Neural cell (in vitro differentiated cells): ENCODE data around the gene SLCO3A1. TPM values are rescaled to one million over a fixed set of nuclear protein-coding genes. Genes with fewer than 3 reads are reported as not detected.

Experiments used
- H2AFZ ChIP-seq: fragments of 200-600, 300-800 bp; sonication (generic), shearing (Covaris generic); 2 replicates; pipeline ENCODE4 v1.6.0; 2014; ENCODE audit warnings: low read depth, mild to moderate bottlenecking, antibody characterized with exemption, low read length, moderate library complexity
- H3F3A ChIP-seq: fragments of 200-600 bp; shearing (Covaris generic); 2 replicates; pipeline ENCODE4 v1.6.1; 2016; ENCODE audit warnings: mild to moderate bottlenecking, moderate library complexity, mixed read lengths, antibody characterized with exemption, low read length; ENCODE audit not compliant: insufficient read depth, poor library complexity, severe bottlenecking
- H3K27ac ChIP-seq: fragments of 200-600, 300-800 bp; sonication (generic), shearing (Covaris generic); 2 replicates; pipeline ENCODE4 v1.5.1; 2014; ENCODE audit warnings: mild to moderate bottlenecking, low read length, moderate library complexity
- H3K27me3 ChIP-seq: fragments of 300-800, 200-600 bp; sonication (generic), shearing (Covaris generic); 2 replicates; pipeline ENCODE4 v1.6.0; 2014; ENCODE audit warnings: mild to moderate bottlenecking, low read depth, low read length, moderate library complexity; ENCODE audit not compliant: insufficient read depth
- H3K36me3 ChIP-seq: fragments of 300-800, 200-600 bp; sonication (generic), shearing (Covaris generic); 2 replicates; pipeline ENCODE4 v1.5.1; 2014; ENCODE audit warnings: mild to moderate bottlenecking, antibody characterized with exemption, low read length, moderate library complexity; ENCODE audit not compliant: insufficient read depth
- H3K4me2 ChIP-seq: fragments of 300-800, 200-600 bp; sonication (generic), shearing (Covaris generic); 2 replicates; pipeline ENCODE4 v1.6.0; 2014; ENCODE audit warnings: mild to moderate bottlenecking, low read length
- H3K4me3 ChIP-seq: fragments of 300-800, 200-600 bp; sonication (generic), shearing (Covaris generic); 2 replicates; pipeline ENCODE4 v1.5.1; 2014; ENCODE audit warnings: mild to moderate bottlenecking, low read length, moderate library complexity
- H3K79me2 ChIP-seq: fragments of 200-600 bp; shearing (Covaris generic); replicated peaks from 2 replicates; pipeline ENCODE4 v1.6.0; 2014; ENCODE audit warnings: mild to moderate bottlenecking, low read length, moderate library complexity; ENCODE audit not compliant: insufficient read depth
- H3K9ac ChIP-seq: fragments of 300-800, 200-600 bp; sonication (generic), shearing (Covaris generic); 2 replicates; pipeline ENCODE4 v1.6.1; 2016; ENCODE audit warnings: mild to moderate bottlenecking, low read length, mixed read lengths
- H3K9me2 ChIP-seq: fragments of 200-600 bp; shearing (Covaris generic); 2 replicates; pipeline ENCODE4 v1.6.1; 2016; ENCODE audit warnings: mild to moderate bottlenecking, low read length, mixed read lengths; ENCODE audit not compliant: insufficient read depth
- H3K9me3 ChIP-seq: fragments of 200-600, 300-800 bp; sonication (generic), shearing (Covaris generic); 2 replicates; pipeline ENCODE4 v1.6.1; 2016; ENCODE audit warnings: mild to moderate bottlenecking, mixed run types, low read length, moderate library complexity, mixed read lengths
- H4K20me1 ChIP-seq: fragments of 200-600 bp; shearing (Covaris generic); 2 replicates; pipeline ENCODE4 v1.6.1; 2016; ENCODE audit warnings: mild to moderate bottlenecking, mixed run types; ENCODE audit not compliant: insufficient read depth
- EP300 ChIP-seq: fragments of 450-650 bp; conservative IDR thresholded peaks from 2 replicates; pipeline ENCODE4 v1.6.1; 2014; ENCODE audit warnings: antibody characterized with exemption, mild to moderate bottlenecking, moderate library complexity; ENCODE audit not compliant: poor library complexity, severe bottlenecking
- MXI1 ChIP-seq: fragments of 450-650 bp; conservative IDR thresholded peaks from 2 replicates; pipeline ENCODE4 v1.6.1; 2014; ENCODE audit warnings: antibody characterized with exemption, mild to moderate bottlenecking; ENCODE audit not compliant: poor library complexity, severe bottlenecking
- RAD21 ChIP-seq: fragments of 450-650 bp; conservative IDR thresholded peaks from 2 replicates; pipeline ENCODE4 v1.6.1; 2014; ENCODE audit warnings: antibody characterized with exemption, mild to moderate bottlenecking, moderate library complexity
- polyA plus RNA-seq: library from polyadenylated mRNA; depleted of rRNA; stranded (reverse); fragments of >200 nt; gene quantifications from 2 replicates; pipeline ENCODE4 v1.2.3, GENCODE V29; 2014
- TF ChIP-seq, protein P1 (sequence below): IDR thresholded peaks from 2 replicates; pipeline ENCODE4 v1.6.1; 2012; ENCODE audit warnings: borderline replicate concordance
- TF ChIP-seq, protein P2 (sequence below): fragments of 450-650 bp; IDR thresholded peaks from 2 replicates; pipeline ENCODE4 v1.5.1; 2014; ENCODE audit warnings: antibody characterized with exemption, mild to moderate bottlenecking, moderate library complexity; ENCODE audit not compliant: poor library complexity, severe bottlenecking

SLCO3A1 gene
- polyA plus RNA-seq, 1 donor from 2014 or later = 14.2 TPM

DNA sequence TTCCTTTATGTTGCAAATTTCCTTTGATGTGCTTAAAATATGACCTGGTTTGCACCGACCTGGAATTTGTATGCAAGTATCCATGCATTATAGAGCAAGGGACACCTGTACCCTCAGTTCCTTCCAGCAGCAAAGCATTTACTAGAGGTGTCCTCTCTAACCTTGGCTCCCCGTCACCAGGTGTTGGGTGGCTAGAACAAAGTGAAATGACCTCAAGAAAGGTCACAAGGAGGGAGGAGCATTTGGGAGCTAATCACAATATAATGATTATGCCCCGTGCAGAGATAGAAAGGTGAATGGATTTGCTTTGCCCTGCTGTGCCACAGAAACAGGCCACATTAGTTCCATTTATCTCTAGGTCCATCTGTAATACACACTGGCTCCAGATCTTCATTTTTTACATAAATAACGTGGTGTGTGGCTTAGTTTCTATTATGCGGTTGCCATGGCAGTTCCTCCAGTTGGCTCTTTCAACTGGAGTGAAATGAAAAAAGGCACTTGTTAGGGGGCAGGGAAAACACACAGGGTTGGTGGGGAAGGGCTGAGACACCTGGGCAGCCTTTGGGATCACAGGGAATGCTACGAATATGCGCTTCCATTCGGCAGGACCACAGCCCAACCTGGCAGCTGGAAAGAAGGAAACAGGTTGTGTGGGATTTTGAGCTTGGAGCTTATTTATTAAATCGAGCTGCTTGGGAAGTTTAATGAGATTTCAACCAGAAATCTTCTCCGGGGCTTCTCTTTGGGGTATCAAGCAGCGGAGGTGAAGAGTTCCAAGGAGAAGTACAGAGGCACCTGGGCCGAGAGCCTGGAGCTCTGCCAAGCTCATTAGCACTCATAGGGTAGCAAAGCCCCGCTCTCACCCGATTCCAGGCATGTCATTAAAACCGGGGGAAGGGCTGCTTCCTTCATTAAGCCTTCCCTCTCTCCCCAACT is 306.7 kb downstream of the SLCO3A1 start:
- no peaks in the 10 kb centered on the region for H3K9me3 ChIP-seq
- peak overlapping the region; percentile 13 for H3K9ac ChIP-seq
- H3K27me3 ChIP-seq = no peaks in the 10 kb centered on the region
- H3K79me2 ChIP-seq = no peaks in the 10 kb centered on the region
- TF ChIP-seq RAD21 (peak; percentile 14), EP300 (peak; percentile 34)
- TF ChIP-seq, protein P1, sequence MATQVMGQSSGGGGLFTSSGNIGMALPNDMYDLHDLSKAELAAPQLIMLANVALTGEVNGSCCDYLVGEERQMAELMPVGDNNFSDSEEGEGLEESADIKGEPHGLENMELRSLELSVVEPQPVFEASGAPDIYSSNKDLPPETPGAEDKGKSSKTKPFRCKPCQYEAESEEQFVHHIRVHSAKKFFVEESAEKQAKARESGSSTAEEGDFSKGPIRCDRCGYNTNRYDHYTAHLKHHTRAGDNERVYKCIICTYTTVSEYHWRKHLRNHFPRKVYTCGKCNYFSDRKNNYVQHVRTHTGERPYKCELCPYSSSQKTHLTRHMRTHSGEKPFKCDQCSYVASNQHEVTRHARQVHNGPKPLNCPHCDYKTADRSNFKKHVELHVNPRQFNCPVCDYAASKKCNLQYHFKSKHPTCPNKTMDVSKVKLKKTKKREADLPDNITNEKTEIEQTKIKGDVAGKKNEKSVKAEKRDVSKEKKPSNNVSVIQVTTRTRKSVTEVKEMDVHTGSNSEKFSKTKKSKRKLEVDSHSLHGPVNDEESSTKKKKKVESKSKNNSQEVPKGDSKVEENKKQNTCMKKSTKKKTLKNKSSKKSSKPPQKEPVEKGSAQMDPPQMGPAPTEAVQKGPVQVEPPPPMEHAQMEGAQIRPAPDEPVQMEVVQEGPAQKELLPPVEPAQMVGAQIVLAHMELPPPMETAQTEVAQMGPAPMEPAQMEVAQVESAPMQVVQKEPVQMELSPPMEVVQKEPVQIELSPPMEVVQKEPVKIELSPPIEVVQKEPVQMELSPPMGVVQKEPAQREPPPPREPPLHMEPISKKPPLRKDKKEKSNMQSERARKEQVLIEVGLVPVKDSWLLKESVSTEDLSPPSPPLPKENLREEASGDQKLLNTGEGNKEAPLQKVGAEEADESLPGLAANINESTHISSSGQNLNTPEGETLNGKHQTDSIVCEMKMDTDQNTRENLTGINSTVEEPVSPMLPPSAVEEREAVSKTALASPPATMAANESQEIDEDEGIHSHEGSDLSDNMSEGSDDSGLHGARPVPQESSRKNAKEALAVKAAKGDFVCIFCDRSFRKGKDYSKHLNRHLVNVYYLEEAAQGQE = no peak
- no peaks in the 10 kb centered on the region for H3K9me2 ChIP-seq
- peak overlapping the region; percentile 66 for H3K27ac ChIP-seq
- H3K4me3 ChIP-seq = peak overlapping the region; percentile 21
- no peaks in the 10 kb centered on the region for H3K36me3 ChIP-seq
- peaks cover 2% of the 10 kb centered on the region for H3F3A ChIP-seq
- no peaks in the 10 kb centered on the region for H4K20me1 ChIP-seq
- peak overlapping the region; percentile 14 for H3K4me2 ChIP-seq
- H2AFZ ChIP-seq = no peak overlapping the region

DNA sequence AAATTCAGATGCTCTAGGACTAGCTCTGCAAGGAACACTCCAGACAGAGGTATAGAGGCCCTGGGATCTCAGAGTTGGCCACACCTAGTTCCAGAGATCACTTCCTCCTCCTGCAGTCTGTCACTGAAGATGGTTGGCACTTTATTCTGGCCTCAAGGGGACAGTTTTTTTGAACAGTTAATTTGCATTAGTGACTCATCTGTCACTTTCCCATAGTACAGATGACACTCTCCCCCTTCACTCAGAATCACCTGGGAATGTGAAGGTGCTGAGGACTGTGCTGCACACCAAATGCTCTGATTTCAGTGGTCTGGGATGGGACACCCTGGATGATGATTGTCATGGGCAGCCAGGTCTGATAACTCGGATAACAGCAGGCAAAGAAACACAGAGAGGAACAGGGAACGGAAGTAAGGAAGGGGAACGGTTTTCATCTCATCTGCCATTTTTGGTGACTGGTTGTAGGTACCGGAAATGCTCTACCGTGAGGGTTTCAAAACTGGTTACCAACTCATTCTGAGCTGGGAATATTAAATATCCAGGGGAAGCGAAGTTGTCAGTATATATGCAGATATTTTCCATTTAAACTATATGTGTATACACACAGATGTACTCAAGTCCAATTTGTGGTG is 307.6 kb downstream of the SLCO3A1 start:
- H4K20me1 ChIP-seq = no peaks in the 10 kb centered on the region
- TF ChIP-seq, protein P2, sequence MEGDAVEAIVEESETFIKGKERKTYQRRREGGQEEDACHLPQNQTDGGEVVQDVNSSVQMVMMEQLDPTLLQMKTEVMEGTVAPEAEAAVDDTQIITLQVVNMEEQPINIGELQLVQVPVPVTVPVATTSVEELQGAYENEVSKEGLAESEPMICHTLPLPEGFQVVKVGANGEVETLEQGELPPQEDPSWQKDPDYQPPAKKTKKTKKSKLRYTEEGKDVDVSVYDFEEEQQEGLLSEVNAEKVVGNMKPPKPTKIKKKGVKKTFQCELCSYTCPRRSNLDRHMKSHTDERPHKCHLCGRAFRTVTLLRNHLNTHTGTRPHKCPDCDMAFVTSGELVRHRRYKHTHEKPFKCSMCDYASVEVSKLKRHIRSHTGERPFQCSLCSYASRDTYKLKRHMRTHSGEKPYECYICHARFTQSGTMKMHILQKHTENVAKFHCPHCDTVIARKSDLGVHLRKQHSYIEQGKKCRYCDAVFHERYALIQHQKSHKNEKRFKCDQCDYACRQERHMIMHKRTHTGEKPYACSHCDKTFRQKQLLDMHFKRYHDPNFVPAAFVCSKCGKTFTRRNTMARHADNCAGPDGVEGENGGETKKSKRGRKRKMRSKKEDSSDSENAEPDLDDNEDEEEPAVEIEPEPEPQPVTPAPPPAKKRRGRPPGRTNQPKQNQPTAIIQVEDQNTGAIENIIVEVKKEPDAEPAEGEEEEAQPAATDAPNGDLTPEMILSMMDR = no peak
- TF ChIP-seq RAD21 (no peak), EP300 (peak; percentile 22), MXI1 (no peak)
- TF ChIP-seq, protein P1 = no peak
- no peak overlapping the region for H2AFZ ChIP-seq
- H3F3A ChIP-seq = peaks cover 2% of the 10 kb centered on the region
- no peak overlapping the region for H3K4me2 ChIP-seq
- no peaks in the 10 kb centered on the region for H3K36me3 ChIP-seq
- H3K27me3 ChIP-seq = no peaks in the 10 kb centered on the region
- H3K9me3 ChIP-seq = no peaks in the 10 kb centered on the region
- peak overlapping the region; percentile 21 for H3K4me3 ChIP-seq
- H3K79me2 ChIP-seq = no peaks in the 10 kb centered on the region
- H3K27ac ChIP-seq = peak overlapping the region; percentile 66
- H3K9me2 ChIP-seq = no peaks in the 10 kb centered on the region
- H3K9ac ChIP-seq = peak overlapping the region; percentile 13
